Measurements from ENCODE around the gene MEIS1. TPM values are rescaled to one million over a fixed set of nuclear protein-coding genes. Genes with fewer than 3 reads are reported as not detected.

MEIS1 gene
- total RNA-seq, 6 experiments from 2014 or later = 3.1 to 8.8 (median 4.2) TPM

GRCh38 chr2:66445076-66445924 is 10.4 kb downstream of the MEIS1 start:
- H3K4me1 ChIP-seq = no peaks in the 10 kb centered on the region
- intact Hi-C loops (cut with DNase I) = no loop called here
- no peaks in the 10 kb centered on the region for H3K27me3 ChIP-seq
- TF ChIP-seq CTCF (IDR thresholded peaks at IDR 0.05) = no peak
- TF ChIP-seq POLR2A (IDR thresholded peaks at IDR 0.05) = no peak
- no peaks in the 10 kb centered on the region for H3K36me3 ChIP-seq
- DNase-seq (peak in 2 of 3 donors; percentile 30 to 52), ATAC-seq (peak; percentile 31 to 49 (median 44))
- H3K27ac ChIP-seq = peak overlapping the region; percentile 50 to 81 (median 59)
- WGBS (ENCODE audit: insufficient coverage, low coverage, low lambda C conversion rate, missing lambda C conversion rate) = 46% methylated on average over 25 of the region's 52 CpGs
- peak overlapping the region in 1 of 3 donors; percentile 33 for H3K4me3 ChIP-seq
- H3K9me3 ChIP-seq = peaks cover 0 to 2% (median 0%) of the 10 kb centered on the region in 4 donors

DNA sequence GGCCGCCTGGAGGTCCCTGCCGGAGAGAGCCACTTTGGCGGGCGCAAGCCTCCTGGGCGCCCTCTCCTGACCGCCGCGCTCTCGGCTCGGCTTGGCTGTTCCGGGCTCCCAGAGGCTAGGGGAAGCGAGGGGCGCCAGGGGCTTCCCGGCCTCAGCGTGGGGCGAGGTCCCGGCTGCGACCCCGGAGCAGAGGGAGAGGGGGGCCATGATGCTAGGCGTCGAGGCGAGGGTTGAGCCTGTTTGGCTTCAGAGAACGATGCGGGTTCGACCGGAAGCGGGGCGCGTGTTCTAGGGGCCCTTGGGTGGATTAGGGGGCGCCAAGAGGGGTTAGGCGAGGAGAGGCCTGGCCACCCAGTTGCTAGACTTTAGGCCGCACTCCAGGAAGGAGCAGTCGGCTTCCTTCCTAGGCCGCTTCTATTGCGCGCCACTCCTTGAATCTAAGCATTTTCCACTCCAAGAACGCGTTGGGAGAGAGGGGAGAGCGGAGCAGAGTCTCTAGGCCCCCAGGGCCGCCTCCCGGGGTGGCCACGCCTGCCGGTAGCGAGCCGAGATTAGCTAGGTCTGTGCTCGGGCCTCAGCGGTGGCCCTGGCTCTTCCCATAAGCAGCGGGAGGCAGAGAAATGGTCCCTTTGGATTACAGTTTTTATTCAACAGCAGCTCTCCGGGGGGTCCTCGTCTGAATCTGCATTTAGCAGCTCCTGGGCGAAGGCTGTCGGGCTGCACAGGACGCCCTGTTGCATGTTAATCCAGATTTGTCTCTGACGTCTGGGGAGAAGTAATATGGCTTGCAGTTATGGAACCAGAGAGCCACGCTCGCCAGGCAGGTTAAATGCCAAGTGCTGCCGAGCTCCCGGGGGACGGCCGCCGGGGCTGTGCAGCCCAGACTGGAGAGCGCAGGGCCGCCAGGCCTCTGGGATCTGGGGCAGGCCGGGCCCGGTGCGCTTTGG is 11.3 kb downstream of the MEIS1 start:
- H3K27ac ChIP-seq = peak overlapping the region; percentile 50 to 81 (median 59)
- no peaks in the 10 kb centered on the region for H3K27me3 ChIP-seq
- TF ChIP-seq CTCF (IDR thresholded peaks at IDR 0.05) (peak in 1 of 4 donors; percentile 18), POLR2A (IDR thresholded peaks at IDR 0.05) (no peak)
- WGBS (ENCODE audit: insufficient coverage, low coverage, low lambda C conversion rate, missing lambda C conversion rate) = 69% methylated on average over 48 of the region's 66 CpGs
- intact Hi-C loops (cut with DNase I) = no loop called here
- H3K4me3 ChIP-seq = peak overlapping the region in 1 of 3 donors; percentile 33
- H3K36me3 ChIP-seq = no peaks in the 10 kb centered on the region
- ATAC-seq = peak; percentile 56 to 69 (median 62)
- H3K9me3 ChIP-seq = peaks cover 0 to 2% (median 0%) of the 10 kb centered on the region in 4 donors
- H3K4me1 ChIP-seq = no peaks in the 10 kb centered on the region
- peak in 2 of 3 donors; percentile 26 to 56 for DNase-seq

DNA sequence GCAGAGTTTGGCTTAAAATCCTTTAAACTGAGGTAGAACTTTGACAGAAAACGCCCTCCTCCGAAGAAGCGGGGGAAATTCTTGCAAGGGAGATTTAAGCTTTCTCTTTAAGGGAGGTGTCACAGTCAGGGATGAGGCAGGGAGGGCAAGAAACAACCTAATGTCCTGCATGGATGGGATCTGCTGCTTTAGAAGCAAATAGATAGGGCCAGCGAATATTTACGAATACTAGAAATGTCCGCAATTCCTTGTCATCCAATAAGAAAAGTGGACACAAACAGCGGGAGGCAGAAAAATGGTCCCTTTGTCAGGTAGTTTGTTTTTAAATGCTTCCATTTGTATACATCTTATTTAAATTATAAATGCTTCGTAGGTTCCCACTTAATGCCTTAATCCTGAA is 12.0 kb downstream of the MEIS1 start:
- WGBS (ENCODE audit: insufficient coverage, low coverage, low lambda C conversion rate, missing lambda C conversion rate) = 78% methylated on average over 8 of the region's 8 CpGs
- peaks cover 0 to 2% (median 0%) of the 10 kb centered on the region in 4 donors for H3K9me3 ChIP-seq
- no peak overlapping the region for H3K4me3 ChIP-seq
- no peaks in the 10 kb centered on the region for H3K36me3 ChIP-seq
- no peaks in the 10 kb centered on the region for H3K4me1 ChIP-seq
- peak overlapping the region; percentile 50 to 81 (median 59) for H3K27ac ChIP-seq
- TF ChIP-seq CTCF (IDR thresholded peaks at IDR 0.05) (no peak), POLR2A (IDR thresholded peaks at IDR 0.05) (no peak)
- ATAC-seq (no peak), DNase-seq (no peak)
- intact Hi-C loops (cut with DNase I) = no loop called here
- H3K27me3 ChIP-seq = no peaks in the 10 kb centered on the region

DNA sequence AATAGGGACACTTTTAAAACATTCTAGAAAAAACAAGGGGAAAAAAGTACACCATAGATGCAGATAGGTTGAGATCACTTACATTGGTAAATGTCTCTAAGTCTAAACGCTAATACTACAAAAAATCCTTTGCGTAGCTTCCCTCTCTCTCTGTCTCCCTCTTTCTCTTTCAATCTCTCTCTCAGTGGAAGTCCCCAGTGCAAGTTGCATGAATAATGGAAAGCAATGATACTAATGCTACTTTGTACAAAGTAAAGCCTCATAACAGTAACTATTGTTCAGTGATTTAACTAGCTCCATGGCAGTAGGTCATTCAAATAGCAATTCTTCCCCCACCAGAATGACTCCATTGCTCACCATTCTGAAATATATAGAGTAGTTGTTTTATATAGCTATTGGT is 12.8 kb downstream of the MEIS1 start:
- Histone ChIP-seq H3K27ac (no peak overlapping the region), H3K36me3 (no peaks in the 10 kb centered on the region), H3K4me3 (no peak overlapping the region), H3K9me3 (peaks cover 0 to 2% (median 0%) of the 10 kb centered on the region in 4 donors), H3K27me3 (no peaks in the 10 kb centered on the region), H3K4me1 (no peaks in the 10 kb centered on the region)
- no peak for ATAC-seq
- TF ChIP-seq POLR2A (IDR thresholded peaks at IDR 0.05) = no peak
- TF ChIP-seq CTCF (IDR thresholded peaks at IDR 0.05) = no peak
- intact Hi-C loops (cut with DNase I) = no loop called here
- 56% methylated on average over 2 of the region's 2 CpGs for WGBS (ENCODE audit: insufficient coverage, low coverage, low lambda C conversion rate, missing lambda C conversion rate)
- DNase-seq = no peak
